ENCODE data around the gene GRM1.

GRM1 gene

DNA sequence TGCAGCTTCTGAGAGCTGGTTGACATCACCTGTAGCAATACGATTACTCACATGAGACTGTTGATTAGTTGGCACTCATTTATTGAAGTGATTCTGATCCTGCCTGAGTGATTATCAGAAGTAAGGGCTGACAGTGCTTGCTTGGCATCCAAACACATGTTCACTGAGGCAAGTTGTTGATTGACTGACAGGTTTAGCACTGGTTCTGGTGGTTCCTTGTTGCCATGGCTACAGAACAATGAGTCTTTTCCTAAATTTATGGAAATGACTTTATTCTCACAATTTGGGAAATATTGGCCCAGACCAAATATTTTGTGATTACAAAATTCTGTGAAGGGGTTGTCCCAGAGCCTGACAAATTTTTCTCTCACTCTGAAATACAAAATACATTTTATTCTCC is 368.8 kb downstream of the GRM1 start:
- Histone ChIP-seq H3K9me3 (ENCODE audit: control insufficient read depth, insufficient read depth, low read depth, low read length) (no peaks in the 10 kb centered on the region), H3K4me3 (ENCODE audit: low read depth, low read length) (no peak overlapping the region), H3K27ac (ENCODE audit: extremely low read depth, low read depth, low read length) (no peak overlapping the region), H3K36me3 (ENCODE audit: control insufficient read depth in 2 of 2, insufficient read depth in 1 of 2, low read length in 2 of 2) (no peaks in the 10 kb centered on the region), H3K4me1 (ENCODE audit: control insufficient read depth, insufficient read depth, low read length) (no peaks in the 10 kb centered on the region)
- ChIA-PET CTCF (interaction anchor here (0.6 kb wide), 1 partner anchor 19 kb away, joined by 4 read pairs; no protein-coding TSS in a partner anchor), POLR2A (no interaction called here)
- no peak for TF ChIP-seq ZNF629 (tag by site-specific recombination; IDR thresholded peaks at IDR 0.05)
- no peak for TF ChIP-seq ZNF791 (tag by site-specific recombination; IDR thresholded peaks at IDR 0.05)
- TF ChIP-seq, protein P1, sequence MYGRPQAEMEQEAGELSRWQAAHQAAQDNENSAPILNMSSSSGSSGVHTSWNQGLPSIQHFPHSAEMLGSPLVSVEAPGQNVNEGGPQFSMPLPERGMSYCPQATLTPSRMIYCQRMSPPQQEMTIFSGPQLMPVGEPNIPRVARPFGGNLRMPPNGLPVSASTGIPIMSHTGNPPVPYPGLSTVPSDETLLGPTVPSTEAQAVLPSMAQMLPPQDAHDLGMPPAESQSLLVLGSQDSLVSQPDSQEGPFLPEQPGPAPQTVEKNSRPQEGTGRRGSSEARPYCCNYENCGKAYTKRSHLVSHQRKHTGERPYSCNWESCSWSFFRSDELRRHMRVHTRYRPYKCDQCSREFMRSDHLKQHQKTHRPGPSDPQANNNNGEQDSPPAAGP (tag by site-specific recombination; IDR thresholded peaks at IDR 0.05), result no peak
- no peak for TF ChIP-seq SALL2 (tag by site-specific recombination; IDR thresholded peaks at IDR 0.05; ENCODE audit: borderline replicate concordance)
- no peak for TF ChIP-seq ZSCAN16 (tag by site-specific recombination; IDR thresholded peaks at IDR 0.05)
- TF ChIP-seq ZNF184 (tag by site-specific recombination; IDR thresholded peaks at IDR 0.05), result no peak

DNA sequence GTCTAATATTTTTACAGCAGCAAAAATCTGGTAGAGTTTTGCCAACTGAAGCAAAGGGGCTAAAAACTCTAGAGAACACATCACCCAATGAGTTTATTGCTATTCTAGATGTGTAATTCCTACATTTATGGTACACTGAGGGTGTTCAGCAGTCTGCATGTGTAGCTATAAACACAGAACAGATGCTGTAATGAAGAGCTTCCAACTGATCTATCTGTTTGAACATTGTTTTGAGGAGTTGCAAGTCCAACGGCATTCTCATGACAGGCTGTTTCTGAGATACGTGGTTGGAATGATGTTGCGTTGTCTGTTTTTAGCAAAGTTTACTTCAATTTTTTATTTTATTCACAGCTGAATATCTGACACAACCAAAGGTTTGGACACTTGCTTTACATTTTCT is 373.6 kb downstream of the GRM1 start:
- POLR2A ChIA-PET, result no interaction called here
- H3K27ac ChIP-seq (ENCODE audit: extremely low read depth, low read depth, low read length), result no peak overlapping the region
- TF ChIP-seq ZNF623 (tag by site-specific recombination; IDR thresholded peaks at IDR 0.05), result no peak
- no peak for TF ChIP-seq ZNF37A (tag by site-specific recombination; IDR thresholded peaks at IDR 0.05)
- no peak for TF ChIP-seq ZNF776 (tag by site-specific recombination; IDR thresholded peaks at IDR 0.05; ENCODE audit: borderline replicate concordance)
- TF ChIP-seq ZNF843 (tag by site-specific recombination; IDR thresholded peaks at IDR 0.05), result no peak
- TF ChIP-seq, protein P2, sequence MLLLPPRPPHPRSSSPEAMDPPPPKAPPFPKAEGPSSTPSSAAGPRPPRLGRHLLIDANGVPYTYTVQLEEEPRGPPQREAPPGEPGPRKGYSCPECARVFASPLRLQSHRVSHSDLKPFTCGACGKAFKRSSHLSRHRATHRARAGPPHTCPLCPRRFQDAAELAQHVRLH (tag by site-specific recombination; IDR thresholded peaks at IDR 0.05), result no peak
- TF ChIP-seq BCL11A (tag by site-specific recombination; IDR thresholded peaks at IDR 0.05; ENCODE audit: low read depth), result no peak
- TF ChIP-seq, protein P3, sequence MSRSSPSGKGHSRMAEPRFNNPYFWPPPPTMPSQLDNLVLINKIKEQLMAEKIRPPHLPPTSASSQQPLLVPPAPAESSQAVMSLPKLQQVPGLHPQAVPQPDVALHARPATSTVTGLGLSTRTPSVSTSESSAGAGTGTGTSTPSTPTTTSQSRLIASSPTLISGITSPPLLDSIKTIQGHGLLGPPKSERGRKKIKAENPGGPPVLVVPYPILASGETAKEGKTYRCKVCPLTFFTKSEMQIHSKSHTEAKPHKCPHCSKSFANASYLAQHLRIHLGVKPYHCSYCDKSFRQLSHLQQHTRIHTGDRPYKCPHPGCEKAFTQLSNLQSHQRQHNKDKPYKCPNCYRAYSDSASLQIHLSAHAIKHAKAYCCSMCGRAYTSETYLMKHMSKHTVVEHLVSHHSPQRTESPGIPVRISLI (tag by site-specific recombination; IDR thresholded peaks at IDR 0.05), result no peak
- no peak for TF ChIP-seq ZNF571 (tag by site-specific recombination; IDR thresholded peaks at IDR 0.05)
- TF ChIP-seq, protein P4, sequence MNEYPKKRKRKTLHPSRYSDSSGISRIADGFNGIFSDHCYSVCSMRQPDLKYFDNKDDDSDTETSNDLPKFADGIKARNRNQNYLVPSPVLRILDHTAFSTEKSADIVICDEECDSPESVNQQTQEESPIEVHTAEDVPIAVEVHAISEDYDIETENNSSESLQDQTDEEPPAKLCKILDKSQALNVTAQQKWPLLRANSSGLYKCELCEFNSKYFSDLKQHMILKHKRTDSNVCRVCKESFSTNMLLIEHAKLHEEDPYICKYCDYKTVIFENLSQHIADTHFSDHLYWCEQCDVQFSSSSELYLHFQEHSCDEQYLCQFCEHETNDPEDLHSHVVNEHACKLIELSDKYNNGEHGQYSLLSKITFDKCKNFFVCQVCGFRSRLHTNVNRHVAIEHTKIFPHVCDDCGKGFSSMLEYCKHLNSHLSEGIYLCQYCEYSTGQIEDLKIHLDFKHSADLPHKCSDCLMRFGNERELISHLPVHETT (tag by site-specific recombination; IDR thresholded peaks at IDR 0.05), result no peak
- TF ChIP-seq, protein P5, sequence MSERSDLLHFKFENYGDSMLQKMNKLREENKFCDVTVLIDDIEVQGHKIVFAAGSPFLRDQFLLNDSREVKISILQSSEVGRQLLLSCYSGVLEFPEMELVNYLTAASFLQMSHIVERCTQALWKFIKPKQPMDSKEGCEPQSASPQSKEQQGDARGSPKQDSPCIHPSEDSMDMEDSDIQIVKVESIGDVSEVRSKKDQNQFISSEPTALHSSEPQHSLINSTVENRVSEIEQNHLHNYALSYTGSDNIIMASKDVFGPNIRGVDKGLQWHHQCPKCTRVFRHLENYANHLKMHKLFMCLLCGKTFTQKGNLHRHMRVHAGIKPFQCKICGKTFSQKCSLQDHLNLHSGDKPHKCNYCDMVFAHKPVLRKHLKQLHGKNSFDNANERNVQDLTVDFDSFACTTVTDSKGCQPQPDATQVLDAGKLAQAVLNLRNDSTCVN (tag by site-specific recombination; optimal IDR thresholded peaks at IDR 0.05), result no peak
- TF ChIP-seq IKZF3 (tag by site-specific recombination; IDR thresholded peaks at IDR 0.05), result no peak
- no peak for TF ChIP-seq KLF8 (tag by site-specific recombination; IDR thresholded peaks at IDR 0.05)
- no peaks in the 10 kb centered on the region for H3K4me1 ChIP-seq (ENCODE audit: control insufficient read depth, insufficient read depth, low read length)
- H3K9me3 ChIP-seq (ENCODE audit: control insufficient read depth, insufficient read depth, low read depth, low read length), result no peaks in the 10 kb centered on the region
- CTCF ChIA-PET, result interaction anchor here (0.6 kb wide), 2 partner anchors 20 to 149 kb away, joined by 3 read pairs; no protein-coding TSS in a partner anchor
- no peak overlapping the region for H3K4me3 ChIP-seq (ENCODE audit: low read depth, low read length)
- no peaks in the 10 kb centered on the region for H3K36me3 ChIP-seq (ENCODE audit: control insufficient read depth in 2 of 2, insufficient read depth in 1 of 2, low read length in 2 of 2)

DNA sequence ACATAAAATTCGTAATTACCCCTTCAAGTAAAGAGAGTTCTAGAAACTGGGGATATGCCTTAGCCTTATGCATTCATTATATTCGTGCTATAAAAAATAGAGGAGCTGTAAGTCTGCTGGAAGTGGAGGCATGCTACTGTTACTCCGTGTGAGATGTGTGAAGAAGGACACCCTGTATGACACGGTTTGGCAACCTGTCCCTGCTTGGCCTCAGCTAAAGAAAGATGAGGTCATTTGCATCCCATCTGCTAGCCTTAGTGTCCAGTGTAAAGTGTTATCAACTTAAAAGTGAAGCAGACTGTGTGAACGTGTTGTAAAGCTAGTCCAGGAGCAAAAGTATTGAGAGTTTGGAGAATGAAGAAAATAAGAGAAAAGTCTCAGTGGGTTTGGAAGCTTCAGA is 379.7 kb downstream of the GRM1 start:
- Histone ChIP-seq H3K9me3 (ENCODE audit: control insufficient read depth, insufficient read depth, low read depth, low read length) (no peaks in the 10 kb centered on the region), H3K27ac (ENCODE audit: extremely low read depth, low read depth, low read length) (no peak overlapping the region), H3K4me3 (ENCODE audit: low read depth, low read length) (no peak overlapping the region), H3K36me3 (ENCODE audit: control insufficient read depth in 2 of 2, insufficient read depth in 1 of 2, low read length in 2 of 2) (no peaks in the 10 kb centered on the region), H3K4me1 (ENCODE audit: control insufficient read depth, insufficient read depth, low read length) (no peaks in the 10 kb centered on the region)
- no peak for TF ChIP-seq GLI4 (tag by site-specific recombination; IDR thresholded peaks at IDR 0.05)
- no peak for TF ChIP-seq ZNF423 (tag by site-specific recombination; IDR thresholded peaks at IDR 0.05)
- no peak for TF ChIP-seq ZNF426 (tag by site-specific recombination; IDR thresholded peaks at IDR 0.05)
- no peak for TF ChIP-seq ZNF555 (tag by site-specific recombination; conservative IDR thresholded peaks at IDR 0.05)
- POLR2A ChIA-PET, result no interaction called here
- CTCF ChIA-PET, result interaction anchor here (0.5 kb wide), 1 partner anchor 27 kb away, joined by 3 read pairs; no protein-coding TSS in a partner anchor

Data from HEK293 (cell line).